K562 (cell line): ENCODE results near the gene GRIK1. TPM values are rescaled to one million over a fixed set of nuclear protein-coding genes. Genes with fewer than 3 reads are reported as not detected.

ENCODE experiments used
- AFF1 ChIP-seq, 2 experiments: fragments of 450-650 bp; IDR thresholded peaks; 2 replicates each; pipeline ENCODE4 v1.6.1; 2018; ENCODE audit warnings: mild to moderate bottlenecking in 2 of 2, low read depth in 1 of 2; ENCODE audit not compliant: partially characterized antibody in 2 of 2
- BCLAF1 ChIP-seq, 2 experiments: fragments of 450-650 bp in 1 of 2; IDR thresholded peaks; 2 replicates each; pipeline ENCODE4 v1.6.1; 2011 to 2017; ENCODE audit warnings: low read depth in 2 of 2, antibody characterized with exemption in 1 of 2, borderline replicate concordance in 1 of 2, low read length in 1 of 2, mild to moderate bottlenecking in 1 of 2, mixed read lengths in 1 of 2; ENCODE audit not compliant: control insufficient read depth in 1 of 2
- CREM ChIP-seq: IDR thresholded peaks from 2 replicates; pipeline ENCODE4 v1.6.1; 2014; ENCODE audit warnings: antibody characterized with exemption, low read depth
- CTCF ChIP-seq, 3 experiments: IDR thresholded peaks in 2 of 3; conservative IDR thresholded peaks in 1 of 3; 2 replicates each; pipeline ENCODE4 v1.5.1; 2011 to 2012; ENCODE audit warnings: low read length in 3 of 3, mild to moderate bottlenecking in 3 of 3, control low read depth in 2 of 3, improper control_type of control experiment in 1 of 3, inconsistent platforms in 1 of 3, low read depth in 1 of 3, mixed read lengths in 1 of 3, moderate library complexity in 1 of 3; ENCODE audit not compliant: insufficient read depth in 2 of 3
- FOXM1 ChIP-seq, 2 experiments: fragments of 450-650 bp in 1 of 2; sonication (generic) in 1 of 2; formaldehyde crosslinking in 1 of 2; IDR thresholded peaks; 2 replicates each; pipeline versions ENCODE4 v1.6.1 to v1.9.0; 2017 to 2022; ENCODE audit warnings: low read depth in 2 of 2, mild to moderate bottlenecking in 2 of 2, missing genetic modification reagents in 1 of 2, moderate library complexity in 1 of 2
- GMEB1 ChIP-seq: fragments of 250-450 bp; sonication (Bioruptor Pico); IDR thresholded peaks from 2 replicates; pipeline ENCODE4 v1.4.0; 2020; ENCODE audit warnings: mild to moderate bottlenecking
- SMARCC2 ChIP-seq: fragments of 450-650 bp; IDR thresholded peaks from 2 replicates; pipeline ENCODE4 v1.6.1; 2017; ENCODE audit warnings: antibody characterized with exemption, moderate library complexity, mild to moderate bottlenecking, low read depth
- THRA ChIP-seq: fragments of 450-650 bp; IDR thresholded peaks from 2 replicates; pipeline ENCODE4 v1.6.1; 2017; ENCODE audit warnings: mild to moderate bottlenecking, moderate library complexity
- ZC3H8 ChIP-seq: fragments of 450-650 bp; IDR thresholded peaks from 2 replicates; pipeline ENCODE4 v1.6.1; 2017
- ZNF655 ChIP-seq: fragments of 250-450 bp; sonication (Bioruptor Pico); IDR thresholded peaks from 2 replicates; pipeline ENCODE4 v1.5.0; 2021
- polyA plus RNA-seq, 8 experiments: library from polyadenylated mRNA; depleted of rRNA in 4 of 8; stranded (reverse) in 5 of 8; unstranded in 3 of 8; fragments of >200 nt; fragmentation: Nextera tagmentation in 2 of 8; fragmentation: Illumina TruSeq in 1 of 8; extraction: Ambion mirVana in 2 of 8; extraction: Trizol in 1 of 8; gene quantifications; 2 replicates each; pipeline versions ENCODE4 v1.2.1 to v1.2.3, GENCODE V29; 2011 to 2014; ENCODE audit warnings: inconsistent platforms in 1 of 8, missing spikeins in 1 of 8
- total RNA-seq, 7 experiments: library from RNA; depleted of rRNA in 6 of 7; stranded (reverse); fragments of >200 nt in 6 of 7; fragmentation: Illumina TruSeq in 2 of 7; extraction: Trizol in 2 of 7; gene quantifications; 2 replicates each; pipeline versions ENCODE4 v1.2.1 to v1.2.3, GENCODE V29; 2011 to 2021; ENCODE audit warnings: low replicate concordance in 1 of 7

The GRIK1 gene
- total and polyA plus RNA-seq, 9 of the 15 experiments (the other 6 are each of a cell fraction or from before 2014, with no cell fraction given) = 0.17 to 2.8 (median 0.53) TPM

- TF ChIP-seq AFF1 (IDR thresholded peaks at IDR 0.05; ENCODE audit: low read depth in 1 of 2, partially characterized antibody in 2 of 2) = peak; percentile 81 to 90
- peak; percentile 83 for TF ChIP-seq FOXM1 (IDR thresholded peaks at IDR 0.05; ENCODE audit: low read depth)
- TF ChIP-seq FOXM1 (CRISPR knock-in tag; IDR thresholded peaks at IDR 0.05; ENCODE audit: low read depth) = no peak
- TF ChIP-seq CTCF (IDR thresholded peaks at IDR 0.05 in 2 of 3, conservative IDR thresholded peaks at IDR 0.05 in 1 of 3; ENCODE audit: insufficient read depth in 2 of 3, low read depth in 1 of 3, low read length in 3 of 3) = 0 out of 6 replicates have a peak, but pooled peaks of 1 of the 3 experiments have one; percentile 1
- TF ChIP-seq THRA = no peak
- no peak for TF ChIP-seq ZNF655 (CRISPR knock-in tag)
- TF ChIP-seq CREM = peak; percentile 84
- peak; percentile 97 for TF ChIP-seq SMARCC2
- TF ChIP-seq ZC3H8 = no peak
- peak; percentile 48 for TF ChIP-seq GMEB1 (CRISPR knock-in tag)
- TF ChIP-seq BCLAF1 (IDR thresholded peaks at IDR 0.05; ENCODE audit: borderline replicate concordance in 1 of 2, control insufficient read depth in 1 of 2, low read depth in 2 of 2, low read length in 1 of 2) = 0 out of 4 replicates have a peak, but pooled peaks of 1 of the 2 experiments have one; percentile 68
These were observed 283.1 kb downstream of the GRIK1 start (continued) for GRCh38 chr21:29656504-29657239.
